HG02884 (cell line): ENCODE results near the gene C2CD2L.
"Not testable (repeated sequence)": the region's sequence is repeated elsewhere in the genome, so short reads cannot be mapped to it uniquely, and the experiment has no call there.

Source experiments
- ATAC-seq: cut with Tn5 transposase; IDR thresholded peaks from one replicate; pipeline ENCODE4 v1.9.1; 2021; ENCODE audit warnings: mild to moderate bottlenecking, moderate library complexity; ENCODE audit not compliant: unreplicated experiment

C2CD2L gene

DNA sequence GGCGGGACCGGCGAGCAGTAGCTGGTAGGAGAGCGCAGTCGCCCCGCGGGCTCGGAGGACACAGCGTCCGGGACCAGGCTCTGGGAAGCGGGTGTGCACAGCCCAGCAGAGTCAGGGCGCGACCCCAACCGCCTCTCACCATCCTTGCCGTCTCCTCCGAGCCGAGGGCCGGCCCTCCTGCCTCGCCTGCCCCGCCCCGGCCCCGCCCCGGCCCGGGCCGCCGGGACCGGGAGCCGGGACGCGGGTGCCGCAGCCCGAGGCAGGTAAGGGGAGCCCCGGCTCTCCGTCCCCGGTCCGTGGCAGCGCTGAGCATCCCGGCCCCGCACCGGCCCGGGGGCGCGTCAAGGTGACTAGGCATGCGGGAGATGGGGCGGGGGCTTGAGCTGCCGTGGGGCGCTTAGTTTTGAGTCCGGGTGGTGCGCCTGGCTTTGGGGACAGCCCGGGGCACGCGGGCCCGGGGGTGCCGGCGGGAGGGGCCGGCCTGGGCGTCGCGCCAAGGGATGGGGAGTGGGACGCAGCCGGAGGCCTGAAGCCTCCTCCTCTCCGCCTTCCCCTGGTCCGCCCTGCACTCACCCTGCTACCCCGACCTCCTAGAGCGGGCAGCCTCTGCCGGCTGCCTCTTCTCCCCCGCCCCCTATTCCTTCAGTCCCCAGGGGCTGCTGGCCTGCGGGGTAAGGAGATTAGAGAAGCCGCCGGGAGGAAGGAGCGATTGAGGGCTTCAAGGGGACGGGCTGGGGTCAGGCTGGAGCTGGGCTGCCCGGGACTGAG is 42.1 kb downstream of the C2CD2L start, which contains the start of gene ABCG4:
ABCG4 (plus strand) TSS at position 35 of the 768 bp plus-strand sequence. CDS start 914 bp downstream, outside the sequence.
- no peak for ATAC-seq

DNA sequence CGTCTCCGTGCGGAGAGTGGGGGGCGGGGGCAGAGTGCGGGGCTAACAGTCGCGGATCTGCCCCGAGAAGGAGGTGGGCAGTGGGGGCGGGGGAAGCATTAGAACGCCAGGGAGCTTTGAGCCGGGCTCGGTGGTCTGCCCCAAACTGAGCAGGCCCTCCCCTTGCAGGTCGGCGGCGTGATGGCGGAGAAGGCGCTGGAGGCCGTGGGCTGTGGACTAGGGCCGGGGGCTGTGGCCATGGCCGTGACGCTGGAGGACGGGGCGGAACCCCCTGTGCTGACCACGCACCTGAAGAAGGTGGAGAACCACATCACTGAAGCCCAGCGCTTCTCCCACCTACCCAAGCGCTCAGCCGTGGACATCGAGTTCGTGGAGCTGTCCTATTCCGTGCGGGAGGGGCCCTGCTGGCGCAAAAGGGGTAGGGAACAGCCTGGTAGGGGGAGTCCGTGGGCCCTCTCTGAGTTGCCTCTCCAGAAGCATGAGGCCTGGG is 42.7 kb downstream of the C2CD2L start:
- no peak for ATAC-seq

DNA sequence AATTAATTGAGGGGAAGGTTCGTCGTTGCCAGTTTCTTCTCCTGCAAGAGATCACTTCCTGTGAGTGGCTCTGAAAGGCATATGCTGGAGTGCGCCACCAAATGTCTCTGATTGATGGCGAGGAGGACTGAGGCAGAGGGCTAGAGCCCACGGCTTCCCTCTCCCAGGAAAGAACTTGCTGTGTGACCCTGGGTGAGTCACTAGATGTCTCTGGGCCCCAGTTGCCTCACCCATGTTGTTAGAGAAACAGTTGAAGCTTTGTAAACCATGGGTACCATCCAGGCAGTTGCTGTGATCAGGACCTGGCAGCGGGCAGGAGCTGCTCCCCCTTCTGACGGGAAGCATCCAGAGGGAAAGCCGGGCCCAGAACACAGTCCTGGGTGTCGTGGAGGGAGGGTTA is 44.9 kb downstream of the C2CD2L start:
- no peak for ATAC-seq

DNA sequence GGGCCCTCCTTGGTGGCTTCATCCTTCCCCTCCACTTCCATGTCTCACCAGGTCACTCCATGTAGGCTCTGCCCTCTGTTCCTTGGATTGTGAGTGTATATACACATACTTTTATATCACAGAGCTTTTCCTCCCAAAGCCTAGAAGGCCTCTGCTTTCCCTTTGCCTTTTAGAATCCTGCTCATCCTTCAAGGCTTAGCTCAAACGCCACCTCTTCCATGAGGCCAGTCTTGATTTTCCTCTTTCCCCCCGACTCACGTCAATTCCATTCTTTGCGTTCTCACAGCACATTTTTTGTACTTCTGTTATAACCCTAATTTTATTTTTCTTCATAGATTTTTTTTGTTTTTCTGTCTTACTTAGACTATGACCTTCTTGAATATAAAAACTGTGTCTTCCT is 45.5 kb downstream of the C2CD2L start:
- no peak for ATAC-seq

DNA sequence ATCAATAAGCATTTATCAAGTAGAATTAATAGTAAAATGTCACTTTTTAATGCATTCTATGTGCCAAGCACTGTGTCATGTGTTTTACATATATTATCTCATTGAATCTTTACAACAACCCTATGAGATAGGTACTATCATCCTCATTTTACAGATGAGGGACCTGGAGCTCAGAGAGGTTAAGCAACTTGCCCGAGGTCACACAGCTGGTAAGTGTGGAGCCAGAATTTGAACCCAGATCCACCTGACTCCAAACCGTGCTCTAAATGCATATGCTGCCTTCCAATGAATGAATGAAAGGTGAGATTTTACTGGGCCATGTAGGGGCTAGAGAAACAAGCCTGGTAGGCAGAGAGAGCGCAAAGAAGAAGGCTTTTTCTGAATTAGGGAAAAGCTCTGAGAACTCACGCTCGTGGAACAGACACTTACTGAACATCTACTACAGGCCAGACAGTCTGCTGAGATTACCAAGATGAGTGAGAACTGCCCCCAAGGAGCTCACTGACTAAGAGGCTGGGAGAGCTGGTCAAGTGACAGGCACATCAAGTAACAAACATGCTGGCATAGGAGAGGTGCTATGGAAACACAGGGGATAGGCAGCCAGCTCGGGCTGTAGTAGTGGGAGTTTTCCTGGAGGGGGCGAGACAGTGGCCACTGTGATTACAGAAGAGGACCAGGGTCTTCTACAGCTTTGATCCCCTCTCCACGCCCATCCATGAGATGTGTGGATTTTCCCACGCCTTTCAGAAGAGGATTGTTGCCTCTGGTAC is 46.1 kb downstream of the C2CD2L start:
- ATAC-seq, result no peak

DNA sequence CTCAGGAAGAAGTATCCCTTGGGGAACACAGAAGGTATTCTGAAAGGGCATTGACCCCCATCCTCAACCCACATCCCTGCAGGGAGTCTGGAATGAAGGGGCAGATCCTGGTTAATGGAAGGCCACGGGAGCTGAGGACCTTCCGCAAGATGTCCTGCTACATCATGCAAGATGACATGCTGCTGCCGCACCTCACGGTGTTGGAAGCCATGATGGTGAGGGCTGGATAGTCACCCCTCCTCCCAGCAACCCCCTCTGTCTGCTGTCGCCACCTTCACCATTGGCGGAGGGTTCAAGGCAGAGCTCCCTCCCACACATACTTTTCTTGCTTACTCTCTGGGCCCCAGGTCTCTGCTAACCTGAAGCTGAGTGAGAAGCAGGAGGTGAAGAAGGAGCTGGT is 47.0 kb downstream of the C2CD2L start:
- no peak for ATAC-seq

DNA sequence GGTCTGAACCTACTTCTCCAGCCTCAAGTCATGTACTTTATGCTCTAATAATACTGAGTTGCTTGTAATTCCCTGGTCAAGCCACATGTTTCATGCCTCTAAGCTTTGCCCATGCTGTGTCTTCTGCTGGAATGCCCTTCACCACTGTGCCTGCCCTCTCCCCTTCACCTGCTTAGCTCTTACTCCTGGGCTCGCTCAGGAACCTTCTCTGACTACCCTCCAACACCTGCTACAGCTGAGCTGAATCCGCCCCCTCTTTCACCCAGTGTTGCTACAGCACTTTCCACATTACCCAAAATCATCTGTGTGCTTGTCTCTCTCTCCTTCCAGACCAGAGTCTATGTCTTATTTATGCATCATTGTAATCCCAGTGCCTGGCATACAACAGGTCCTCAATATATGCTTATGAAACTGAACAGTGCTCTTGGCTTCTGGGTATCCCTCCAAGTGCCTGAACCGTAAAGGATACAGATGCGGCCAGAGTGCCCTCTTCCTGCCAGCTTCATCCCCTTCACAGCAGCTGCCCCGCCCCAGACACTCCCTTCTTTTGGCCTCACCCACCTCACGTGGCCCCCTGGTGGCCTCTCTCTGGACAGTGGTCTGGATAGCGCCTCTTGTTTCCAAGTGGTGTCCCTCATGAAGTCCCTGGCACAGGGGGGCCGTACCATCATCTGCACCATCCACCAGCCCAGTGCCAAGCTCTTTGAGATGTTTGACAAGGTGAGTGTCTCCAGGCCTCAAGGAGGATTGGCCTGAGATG is 48.8 kb downstream of the C2CD2L start:
- no peak for ATAC-seq

DNA sequence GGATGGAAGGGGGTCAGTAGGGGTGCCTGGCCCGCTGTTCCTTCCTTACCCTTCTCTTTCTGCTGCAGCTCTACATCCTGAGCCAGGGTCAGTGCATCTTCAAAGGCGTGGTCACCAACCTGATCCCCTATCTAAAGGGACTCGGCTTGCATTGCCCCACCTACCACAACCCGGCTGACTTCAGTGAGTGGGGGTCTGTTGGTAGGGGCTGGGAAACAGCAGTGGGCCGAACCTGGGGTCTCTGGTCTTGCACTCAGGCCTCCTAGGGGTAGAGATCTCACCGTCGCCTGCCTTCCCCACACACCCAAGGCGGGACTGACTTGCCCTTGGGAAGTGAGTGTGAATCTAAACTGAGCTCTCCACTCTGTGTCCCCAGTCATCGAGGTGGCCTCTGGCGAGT is 49.4 kb downstream of the C2CD2L start:
- ATAC-seq, result no peak

DNA sequence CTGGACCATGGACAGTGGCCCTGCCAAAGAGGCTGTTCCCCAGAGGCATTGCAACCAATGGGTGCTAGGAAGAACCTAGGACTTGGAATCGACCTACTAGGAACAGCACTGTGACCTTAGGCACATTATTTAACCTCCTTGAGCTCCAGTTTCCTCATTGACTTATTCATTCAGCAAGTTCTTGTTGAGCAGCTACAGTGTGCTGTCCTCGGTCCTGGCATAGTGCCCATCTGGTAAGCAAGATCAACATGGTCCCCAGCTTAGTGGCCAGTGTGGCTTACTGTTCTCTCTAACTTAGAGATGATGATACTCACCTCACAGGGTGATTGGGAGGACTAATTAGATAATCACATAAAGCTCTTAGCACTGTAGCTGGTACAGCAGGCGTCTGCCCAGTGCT is 49.9 kb downstream of the C2CD2L start:
- ATAC-seq, result no peak

DNA sequence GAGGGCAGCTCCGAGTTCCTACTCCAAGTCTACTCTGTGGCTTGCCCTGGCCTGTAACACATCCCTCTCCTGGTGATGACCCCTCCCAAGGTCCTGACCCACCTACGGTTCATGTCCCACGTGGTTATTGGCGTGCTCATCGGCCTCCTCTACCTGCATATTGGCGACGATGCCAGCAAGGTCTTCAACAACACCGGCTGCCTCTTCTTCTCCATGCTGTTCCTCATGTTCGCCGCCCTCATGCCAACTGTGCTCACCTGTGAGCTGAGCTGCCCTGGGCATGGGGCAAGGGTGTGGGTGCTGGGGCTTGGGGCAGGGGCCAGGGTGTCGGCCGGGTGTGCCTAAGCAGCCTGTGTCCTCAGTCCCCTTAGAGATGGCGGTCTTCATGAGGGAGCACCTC is 51.3 kb downstream of the C2CD2L start:
- no peak for ATAC-seq

DNA sequence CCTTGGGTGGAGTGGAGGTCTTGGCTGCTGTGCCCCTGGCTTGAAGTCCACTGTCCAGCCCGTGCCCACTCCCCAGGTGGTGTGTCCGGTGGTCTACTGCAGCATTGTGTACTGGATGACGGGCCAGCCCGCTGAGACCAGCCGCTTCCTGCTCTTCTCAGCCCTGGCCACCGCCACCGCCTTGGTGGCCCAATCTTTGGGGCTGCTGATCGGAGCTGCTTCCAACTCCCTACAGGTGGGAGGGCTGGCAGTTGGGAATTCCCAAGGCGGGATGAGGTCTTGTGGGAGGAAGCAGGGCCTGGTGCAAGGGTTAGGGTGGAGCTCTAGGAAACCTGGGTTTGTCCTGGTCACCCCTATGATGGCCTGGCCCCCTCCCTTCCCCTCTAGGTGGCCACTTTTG is 53.0 kb downstream of the C2CD2L start:
- no peak for ATAC-seq

DNA sequence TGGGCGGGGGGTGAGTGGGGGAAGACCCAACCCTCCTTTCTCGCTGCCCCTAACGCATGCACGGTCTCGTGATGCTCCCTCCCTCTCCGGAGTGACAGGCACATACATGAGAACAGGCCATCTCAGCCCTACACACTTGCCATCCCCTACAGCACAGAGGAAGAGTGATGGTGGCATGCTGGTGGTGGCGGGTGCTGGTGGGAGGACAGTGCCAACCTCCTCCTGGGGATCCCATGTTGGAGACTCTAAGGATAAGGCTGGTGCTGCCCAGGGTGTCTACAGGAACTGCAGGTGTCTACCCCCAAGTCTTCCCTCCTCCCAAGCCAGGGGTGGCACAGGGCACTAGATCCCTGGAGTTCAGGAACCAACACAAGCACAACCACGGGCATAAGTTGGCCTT is 54.7 kb downstream of the C2CD2L start:
- ATAC-seq, result no peak

DNA sequence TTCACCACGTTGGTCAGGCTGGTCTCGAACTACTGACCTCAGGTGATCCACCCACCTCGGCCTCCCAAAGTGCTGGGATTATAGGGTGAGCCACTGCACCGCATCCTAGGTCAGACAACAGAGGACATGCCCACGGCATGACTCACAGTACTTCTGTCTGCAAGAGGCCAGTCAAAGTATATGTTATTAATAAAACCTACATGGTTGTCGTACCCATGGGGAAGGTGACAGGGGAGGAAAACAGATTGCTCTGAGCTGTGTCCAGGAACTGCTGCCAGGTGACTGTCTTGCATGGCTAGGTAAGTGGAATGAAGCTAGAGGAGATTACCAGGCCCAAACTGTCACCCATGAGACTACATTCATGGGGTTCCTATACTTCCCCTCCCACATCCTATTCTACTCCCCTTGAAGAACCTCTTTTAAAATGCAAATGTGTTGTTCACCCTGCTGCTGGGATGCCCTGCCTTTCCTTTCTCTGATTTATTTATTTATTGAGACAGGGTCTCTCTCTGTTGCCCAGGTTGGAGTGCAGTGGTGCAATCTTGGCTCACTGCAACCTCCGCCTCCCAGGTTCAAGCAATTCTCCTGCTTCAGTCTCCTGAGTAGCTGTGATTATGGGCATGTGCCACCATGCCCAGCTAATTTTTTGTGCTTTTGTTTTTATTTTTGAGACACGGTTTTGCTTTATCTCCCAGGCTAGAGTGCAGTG is 59.4 kb downstream of the C2CD2L start:
- no peak for ATAC-seq

DNA sequence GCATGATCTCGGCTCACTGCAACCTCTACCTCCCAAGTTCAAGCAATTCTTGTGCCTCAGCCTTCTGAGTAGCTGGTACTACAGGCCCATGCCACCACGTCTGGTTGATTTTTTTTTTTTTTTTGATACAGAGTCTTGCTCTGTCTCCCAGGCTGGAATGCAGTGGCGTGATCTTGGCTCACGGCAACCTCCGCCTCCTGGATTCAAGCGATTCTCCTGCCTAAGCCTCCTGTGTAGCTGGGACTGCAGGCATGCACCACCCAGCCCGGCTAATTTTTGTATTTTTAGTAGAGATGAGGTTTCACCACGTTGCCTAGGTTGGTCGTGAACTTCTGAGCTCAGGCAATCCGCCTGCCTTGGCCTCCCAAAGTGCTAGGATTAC is 59.9 kb downstream of the C2CD2L start:
- ATAC-seq, result not testable (repeated sequence)

DNA sequence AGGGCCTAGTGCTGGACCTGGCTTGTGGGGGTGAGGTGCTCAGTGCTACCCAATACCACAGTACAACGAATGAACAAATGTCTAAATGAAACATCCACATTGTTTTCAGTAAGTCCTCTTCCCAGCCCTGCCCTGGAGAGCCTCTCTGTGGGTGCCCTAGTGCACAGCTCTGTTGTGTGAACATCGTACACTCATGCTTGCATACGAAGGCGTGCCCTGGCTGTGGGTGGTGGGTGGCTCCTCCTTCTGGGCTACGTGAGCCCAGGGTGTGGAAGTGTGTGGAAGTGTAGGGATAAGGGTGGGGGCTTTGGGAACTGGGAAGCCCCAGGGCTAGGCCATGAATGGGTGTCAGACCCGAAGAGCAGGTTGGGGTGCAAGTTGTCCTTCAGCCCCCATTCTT is 60.8 kb downstream of the C2CD2L start:
- ATAC-seq, result no peak
